HCT116 (cell line): ENCODE data around the gene THRA. TPM values are rescaled to one million over a fixed set of nuclear protein-coding genes. Genes with fewer than 3 reads are reported as not detected.

Experiments
- ATAC-seq: fragments of 200-7000 bp; cut with Tn5 transposase; 2 replicates; pipeline ENCODE4 v1.9.1; 2020; ENCODE audit warnings: mild to moderate bottlenecking, moderate library complexity
- BruUV-seq: library from RNA; stranded (reverse); fragments of 400-500 nt; replicated peaks from 2 replicates; lab custom pipeline; 2021; lab: Mats Ljungman, UMichigan
- CTCF ChIA-PET: fragments of 300-600 bp; sonication (Branson Sonifier 250); formaldehyde crosslinking; loops from one replicate; lab custom pipeline; 2021; ENCODE audit warnings: antibody characterized with exemption; lab: Charles Lee
- POLR2A ChIA-PET: fragments of 300-600, 350-600 bp; sonication (Branson Sonifier 250); formaldehyde crosslinking; loops from one replicate; lab custom pipeline; 2021; ENCODE audit warnings: antibody characterized with exemption; lab: Charles Lee
- RAD21 ChIA-PET, 2 experiments: fragments of 300-600 bp; sonication (Branson Sonifier 250); formaldehyde crosslinking; loops; one replicate each; lab custom pipeline; 2023; ENCODE audit warnings: low total read pairs in 2 of 2; ENCODE audit not compliant: uncharacterized antibody in 2 of 2, unreplicated experiment in 2 of 2, low non-redundant PET in 1 of 2; lab: Charles Lee
- DNase-seq: peaks from one replicate; pipeline ENCODE4 v3.0.0-alpha.2; 2010; ENCODE audit warnings: low read depth, low spot score
- H2AFZ ChIP-seq: fragments of 200-600 bp; shearing (Covaris generic), sonication (generic); 2 replicates; pipeline ENCODE4 v1.6.1; 2017; ENCODE audit warnings: low read depth, mixed run types, mixed read lengths, antibody characterized with exemption, low read length; ENCODE audit not compliant: poor library complexity, severe bottlenecking
- H3K27ac ChIP-seq: 2 replicates; pipeline ENCODE4 v1.5.1; 2012; ENCODE audit warnings: low read depth, low read length
- H3K27me3 ChIP-seq: fragments of 200-600 bp; sonication (generic); 2 replicates; pipeline ENCODE4 v1.6.1; 2016; ENCODE audit warnings: mixed run types, low read length, mixed read lengths; ENCODE audit not compliant: insufficient read depth
- H3K36me3 ChIP-seq, 2 experiments: fragments of 200-500 bp in 1 of 2; fragments of 200-600 bp in 1 of 2; sonication (Bioruptor generic) in 1 of 2; sonication (generic) in 1 of 2; 2 replicates each; pipeline versions ENCODE4 v1.5.1 to v1.6.1; 2014 to 2016; ENCODE audit warnings: low read length in 2 of 2, inconsistent platforms in 1 of 2, mixed read lengths in 1 of 2, mixed run types in 1 of 2; ENCODE audit not compliant: insufficient read depth in 2 of 2, control insufficient read depth in 1 of 2
- H3K4me1 ChIP-seq, 2 experiments: fragments of 200-600 bp in 1 of 2; sonication (generic) in 1 of 2; 2 replicates each; pipeline versions ENCODE4 v1.5.1 to v1.6.1; 2012 to 2017; ENCODE audit warnings: low read length in 2 of 2, inconsistent platforms in 1 of 2, mild to moderate bottlenecking in 1 of 2, mixed read lengths in 1 of 2, mixed run types in 1 of 2, moderate library complexity in 1 of 2; ENCODE audit not compliant: insufficient read depth in 2 of 2, control insufficient read depth in 1 of 2
- H3K4me2 ChIP-seq: fragments of 200-600 bp; sonication (generic); 2 replicates; pipeline ENCODE4 v1.6.1; 2017; ENCODE audit warnings: mixed run types, low read length, mixed read lengths
- H3K4me3 ChIP-seq, 2 experiments: fragments of 200-600 bp in 1 of 2; sonication (generic) in 1 of 2; replicated peaks in 1 of 2; 2 replicates each; pipeline ENCODE4 v1.5.1; 2011 to 2016; ENCODE audit warnings: low read length in 2 of 2, control low read depth in 1 of 2, low read depth in 1 of 2, mild to moderate bottlenecking in 1 of 2, mixed read lengths in 1 of 2, mixed run types in 1 of 2
- H3K79me2 ChIP-seq: fragments of 200-600 bp; sonication (generic); 2 replicates; pipeline ENCODE4 v1.6.1; 2017; ENCODE audit warnings: mild to moderate bottlenecking, mixed run types, low read length, moderate library complexity, mixed read lengths; ENCODE audit not compliant: insufficient read depth
- H3K9ac ChIP-seq: fragments of 200-600 bp; sonication (generic); 2 replicates; pipeline ENCODE4 v1.6.1; 2016; ENCODE audit warnings: low read length, mixed read lengths
- H3K9me2 ChIP-seq: fragments of 200-600 bp; sonication (generic), shearing (Covaris generic); 2 replicates; pipeline ENCODE4 v1.6.1; 2017; ENCODE audit warnings: mixed run types, mild to moderate bottlenecking, moderate library complexity; ENCODE audit not compliant: insufficient read depth
- H3K9me3 ChIP-seq, 2 experiments: fragments of 200-500 bp in 1 of 2; fragments of 200-600 bp in 1 of 2; sonication (Bioruptor generic) in 1 of 2; sonication (generic) in 1 of 2; 2 replicates each; pipeline ENCODE4 v1.6.1; 2014 to 2017; ENCODE audit warnings: low read length in 2 of 2, mixed read lengths in 2 of 2, inconsistent platforms in 1 of 2, low read depth in 1 of 2, mild to moderate bottlenecking in 1 of 2, mixed run types in 1 of 2, moderate library complexity in 1 of 2; ENCODE audit not compliant: control insufficient read depth in 1 of 2, insufficient read depth in 1 of 2
- H4K20me1 ChIP-seq: fragments of 200-600 bp; sonication (generic), shearing (Covaris generic); 2 replicates; pipeline ENCODE4 v1.6.1; 2017; ENCODE audit warnings: mixed run types, mild to moderate bottlenecking, moderate library complexity; ENCODE audit not compliant: insufficient read depth
- CBX3 ChIP-seq: IDR thresholded peaks from 2 replicates; pipeline ENCODE4 v1.6.1; 2012; ENCODE audit warnings: low read depth
- EGR1 ChIP-seq: IDR thresholded peaks from 2 replicates; pipeline ENCODE4 v1.6.1; 2012; ENCODE audit warnings: low read depth
- ELF1 ChIP-seq: IDR thresholded peaks from 2 replicates; pipeline ENCODE4 v1.6.1; 2012; ENCODE audit warnings: low read depth, borderline replicate concordance
- EZH2 ChIP-seq: fragments of 200-600 bp; sonication (generic); IDR thresholded peaks from 2 replicates; pipeline ENCODE4 v1.6.1; 2017; ENCODE audit warnings: antibody characterized with exemption, mixed run types
- FOSL1 ChIP-seq: IDR thresholded peaks from 2 replicates; pipeline ENCODE4 v1.6.1; 2012; ENCODE audit warnings: low read depth
- POLR2A ChIP-seq: IDR thresholded peaks from 2 replicates; pipeline ENCODE4 v1.7.0; 2011; ENCODE audit warnings: borderline replicate concordance; ENCODE audit not compliant: insufficient read depth, insufficient read length; ENCODE audit errors: extremely low read depth
- POLR2AphosphoS5 ChIP-seq: IDR thresholded peaks from 2 replicates; pipeline ENCODE4 v1.6.1; 2011; ENCODE audit warnings: mild to moderate bottlenecking, low read depth, low read length, moderate library complexity
- RAD21 ChIP-seq: IDR thresholded peaks from 2 replicates; pipeline ENCODE4 v1.6.1; 2012; ENCODE audit warnings: low read depth, mild to moderate bottlenecking
- SIN3A ChIP-seq: IDR thresholded peaks from 2 replicates; pipeline ENCODE4 v1.6.1; 2012; ENCODE audit warnings: low read depth
- SP1 ChIP-seq: IDR thresholded peaks from 2 replicates; pipeline ENCODE4 v1.6.1; 2012; ENCODE audit warnings: low read depth
- SRF ChIP-seq: IDR thresholded peaks from 2 replicates; pipeline ENCODE4 v1.6.1; 2012; ENCODE audit warnings: low read depth
- TCF7L2 ChIP-seq: IDR thresholded peaks from 2 replicates; pipeline ENCODE4 v1.7.0; 2011; ENCODE audit warnings: borderline replicate concordance, inconsistent platforms; ENCODE audit not compliant: insufficient read depth, insufficient read length; ENCODE audit errors: extremely low read depth
- YY1 ChIP-seq: IDR thresholded peaks from 2 replicates; pipeline ENCODE4 v1.6.1; 2011; ENCODE audit warnings: low read length, low read depth, moderate library complexity, mild to moderate bottlenecking; ENCODE audit not compliant: insufficient replicate concordance; ENCODE audit errors: extremely low read depth
- intact Hi-C: fragments of 100-400 bp; cut with micrococcal nuclease; formaldehyde crosslinking; loops from 2 replicates; pipeline ENCODE4 v1.10.0; 2022
- total RNA-seq: library from RNA; stranded (reverse); gene quantifications from one replicate; pipeline ENCODE4 v1.2.1, GENCODE V29; 2021; ENCODE audit not compliant: unreplicated experiment
- TF ChIP-seq, protein P1 (sequence below): IDR thresholded peaks from 2 replicates; pipeline ENCODE4 v1.6.1; 2011; ENCODE audit warnings: mild to moderate bottlenecking, low read length, moderate library complexity; ENCODE audit not compliant: insufficient replicate concordance; ENCODE audit errors: extremely low read depth
- TF ChIP-seq, protein P2 (sequence below): IDR thresholded peaks from 2 replicates; pipeline ENCODE4 v1.6.1; 2012; ENCODE audit warnings: low read depth
- TF ChIP-seq, protein P3 (sequence below): IDR thresholded peaks from 2 replicates; pipeline ENCODE4 v1.6.1; 2012

Gene THRA
- total RNA-seq, 1 experiment from 2014 or later = 23.3 TPM

DNA sequence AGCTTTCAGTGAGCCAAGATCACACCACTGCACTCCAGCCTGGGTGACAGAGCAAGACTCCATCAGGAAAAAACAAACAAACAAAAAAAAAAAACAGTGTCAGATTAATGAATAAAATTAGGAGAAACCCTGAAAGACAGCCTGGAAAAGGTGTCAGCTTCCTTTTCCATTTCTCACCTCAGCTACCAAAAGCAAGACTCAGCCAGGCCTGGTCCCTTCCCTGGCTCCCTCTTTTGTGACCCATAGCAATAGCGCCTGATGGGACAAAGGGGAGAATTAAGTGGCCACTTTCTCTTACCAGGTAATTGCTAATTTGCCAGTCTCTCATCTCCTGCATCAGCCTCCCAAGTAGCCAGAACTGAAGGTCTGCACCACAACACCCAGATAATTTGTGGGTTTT is 3.9 kb upstream of the THRA start:
- POLR2A ChIA-PET = interaction anchor here (1.6 kb wide), 1 partner anchor 42 kb away, joined by 4 read pairs; the partner anchor contains the start of gene NR1D1

DNA sequence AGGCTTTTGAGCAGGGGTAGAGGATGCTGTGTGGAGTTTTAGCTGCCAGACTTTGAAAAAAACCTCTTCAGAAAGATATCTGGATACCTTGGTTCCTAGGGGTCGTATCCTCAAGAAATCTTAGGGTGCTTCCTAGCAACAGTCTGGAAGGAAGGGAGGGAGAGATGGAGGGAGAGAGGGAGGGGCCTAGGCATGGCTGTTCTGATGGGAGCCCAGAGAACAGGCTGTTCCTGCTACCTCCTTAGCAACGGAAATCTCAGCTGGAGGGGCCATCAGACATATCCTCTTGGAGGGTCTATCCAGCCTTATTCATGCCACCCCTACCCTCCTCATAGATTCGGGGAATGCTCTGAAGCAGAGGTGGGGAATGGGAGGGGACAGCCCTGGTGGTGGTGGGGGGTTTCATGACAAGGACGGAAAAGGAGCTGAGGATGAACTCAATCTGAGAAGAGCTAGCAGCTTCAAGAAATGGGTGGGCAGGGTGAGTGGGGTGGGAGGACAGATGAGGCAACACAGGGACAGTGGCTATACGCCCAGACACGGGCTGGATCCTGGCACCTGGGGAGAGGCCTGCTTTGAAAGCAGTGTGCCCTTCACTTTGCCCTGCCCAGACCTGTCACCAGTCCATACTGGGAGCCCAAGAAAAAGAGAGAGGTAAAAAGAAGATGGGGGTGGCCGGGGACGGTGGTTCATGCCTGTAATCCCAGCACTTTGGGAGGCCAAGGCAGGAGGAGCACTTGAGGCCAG is 2.9 kb upstream of the THRA start:
- no peaks in the 10 kb centered on the region for H4K20me1 ChIP-seq
- ChIA-PET CTCF (interaction anchor here (1.3 to 1.6 kb wide), 2 partner anchors 16 to 53 kb away, joined by 3 to 7 read pairs; no protein-coding TSS in a partner anchor), POLR2A (interaction anchor here (0.6 to 1.6 kb wide), 2 partner anchors 26 to 41 kb away, joined by 3 to 4 read pairs; partner anchors contain the start of gene NR1D1), RAD21 (no interaction called here)
- H3K36me3 ChIP-seq = no peaks in the 10 kb centered on the region
- BruUV-seq = no TSS peak
- H3K4me2 ChIP-seq = no peak overlapping the region
- no peaks in the 10 kb centered on the region for H3K9me3 ChIP-seq
- H3K9me2 ChIP-seq = no peaks in the 10 kb centered on the region
- no peak overlapping the region for H3K27ac ChIP-seq
- no peaks in the 10 kb centered on the region for H3K79me2 ChIP-seq
- H3K4me1 ChIP-seq = peaks cover 17 to 25% of the 10 kb centered on the region in 2 experiments
- no peak overlapping the region for H2AFZ ChIP-seq
- no peak overlapping the region for H3K9ac ChIP-seq
- DNase-seq = no peak
- no peak for ATAC-seq
- no peaks in the 10 kb centered on the region for H3K27me3 ChIP-seq
- intact Hi-C loops = no loop called here
- no peak overlapping the region for H3K4me3 ChIP-seq
- TF ChIP-seq YY1 = no peak
- no peak for TF ChIP-seq RAD21
- TF ChIP-seq, protein P1, sequence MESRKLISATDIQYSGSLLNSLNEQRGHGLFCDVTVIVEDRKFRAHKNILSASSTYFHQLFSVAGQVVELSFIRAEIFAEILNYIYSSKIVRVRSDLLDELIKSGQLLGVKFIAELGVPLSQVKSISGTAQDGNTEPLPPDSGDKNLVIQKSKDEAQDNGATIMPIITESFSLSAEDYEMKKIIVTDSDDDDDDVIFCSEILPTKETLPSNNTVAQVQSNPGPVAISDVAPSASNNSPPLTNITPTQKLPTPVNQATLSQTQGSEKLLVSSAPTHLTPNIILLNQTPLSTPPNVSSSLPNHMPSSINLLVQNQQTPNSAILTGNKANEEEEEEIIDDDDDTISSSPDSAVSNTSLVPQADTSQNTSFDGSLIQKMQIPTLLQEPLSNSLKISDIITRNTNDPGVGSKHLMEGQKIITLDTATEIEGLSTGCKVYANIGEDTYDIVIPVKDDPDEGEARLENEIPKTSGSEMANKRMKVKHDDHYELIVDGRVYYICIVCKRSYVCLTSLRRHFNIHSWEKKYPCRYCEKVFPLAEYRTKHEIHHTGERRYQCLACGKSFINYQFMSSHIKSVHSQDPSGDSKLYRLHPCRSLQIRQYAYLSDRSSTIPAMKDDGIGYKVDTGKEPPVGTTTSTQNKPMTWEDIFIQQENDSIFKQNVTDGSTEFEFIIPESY = no peak
- no peak for TF ChIP-seq POLR2A
- TF ChIP-seq, protein P2, sequence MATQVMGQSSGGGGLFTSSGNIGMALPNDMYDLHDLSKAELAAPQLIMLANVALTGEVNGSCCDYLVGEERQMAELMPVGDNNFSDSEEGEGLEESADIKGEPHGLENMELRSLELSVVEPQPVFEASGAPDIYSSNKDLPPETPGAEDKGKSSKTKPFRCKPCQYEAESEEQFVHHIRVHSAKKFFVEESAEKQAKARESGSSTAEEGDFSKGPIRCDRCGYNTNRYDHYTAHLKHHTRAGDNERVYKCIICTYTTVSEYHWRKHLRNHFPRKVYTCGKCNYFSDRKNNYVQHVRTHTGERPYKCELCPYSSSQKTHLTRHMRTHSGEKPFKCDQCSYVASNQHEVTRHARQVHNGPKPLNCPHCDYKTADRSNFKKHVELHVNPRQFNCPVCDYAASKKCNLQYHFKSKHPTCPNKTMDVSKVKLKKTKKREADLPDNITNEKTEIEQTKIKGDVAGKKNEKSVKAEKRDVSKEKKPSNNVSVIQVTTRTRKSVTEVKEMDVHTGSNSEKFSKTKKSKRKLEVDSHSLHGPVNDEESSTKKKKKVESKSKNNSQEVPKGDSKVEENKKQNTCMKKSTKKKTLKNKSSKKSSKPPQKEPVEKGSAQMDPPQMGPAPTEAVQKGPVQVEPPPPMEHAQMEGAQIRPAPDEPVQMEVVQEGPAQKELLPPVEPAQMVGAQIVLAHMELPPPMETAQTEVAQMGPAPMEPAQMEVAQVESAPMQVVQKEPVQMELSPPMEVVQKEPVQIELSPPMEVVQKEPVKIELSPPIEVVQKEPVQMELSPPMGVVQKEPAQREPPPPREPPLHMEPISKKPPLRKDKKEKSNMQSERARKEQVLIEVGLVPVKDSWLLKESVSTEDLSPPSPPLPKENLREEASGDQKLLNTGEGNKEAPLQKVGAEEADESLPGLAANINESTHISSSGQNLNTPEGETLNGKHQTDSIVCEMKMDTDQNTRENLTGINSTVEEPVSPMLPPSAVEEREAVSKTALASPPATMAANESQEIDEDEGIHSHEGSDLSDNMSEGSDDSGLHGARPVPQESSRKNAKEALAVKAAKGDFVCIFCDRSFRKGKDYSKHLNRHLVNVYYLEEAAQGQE = no peak
- no peak for TF ChIP-seq ELF1
- TF ChIP-seq SIN3A = no peak
- no peak for TF ChIP-seq TCF7L2
- TF ChIP-seq, protein P3, sequence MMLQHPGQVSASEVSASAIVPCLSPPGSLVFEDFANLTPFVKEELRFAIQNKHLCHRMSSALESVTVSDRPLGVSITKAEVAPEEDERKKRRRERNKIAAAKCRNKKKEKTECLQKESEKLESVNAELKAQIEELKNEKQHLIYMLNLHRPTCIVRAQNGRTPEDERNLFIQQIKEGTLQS = no peak
- TF ChIP-seq EGR1 = no peak
- no peak for TF ChIP-seq SRF

More for the DNA sequence above, 3.9 kb upstream of the THRA start:
- H3K9me3 ChIP-seq = no peaks in the 10 kb centered on the region
- H3K4me3 ChIP-seq = no peak overlapping the region
- H3K4me1 ChIP-seq = peaks cover 9 to 19% of the 10 kb centered on the region in 2 experiments
- no peaks in the 10 kb centered on the region for H3K36me3 ChIP-seq
- no peak overlapping the region for H3K27ac ChIP-seq
- ATAC-seq (no peak), DNase-seq (no peak)
- ChIA-PET RAD21 (no interaction called here), CTCF (interaction anchor here (1.3 to 1.6 kb wide), 2 partner anchors 17 to 23 kb away, joined by 4 to 7 read pairs; no protein-coding TSS in a partner anchor)
- H3K4me2 ChIP-seq = no peak overlapping the region
- H3K9me2 ChIP-seq = no peaks in the 10 kb centered on the region
- no TSS peak for BruUV-seq
- TF ChIP-seq SP1 (no peak), FOSL1 (no peak), POLR2AphosphoS5 (no peak), CBX3 (no peak), EZH2 (no peak)
- H3K9ac ChIP-seq = no peak overlapping the region
- no peaks in the 10 kb centered on the region for H4K20me1 ChIP-seq
- intact Hi-C loops = no loop called here
- H2AFZ ChIP-seq = no peak overlapping the region
- peaks cover 4% of the 10 kb centered on the region for H3K79me2 ChIP-seq
- no peaks in the 10 kb centered on the region for H3K27me3 ChIP-seq
